Esophagus muscularis mucosa (tissue), 4 donors: Measurements from ENCODE around the gene HK3.

Experiments
- CTCF ChIP-seq, 3 experiments: fragments of 200-600 bp in 2 of 3; fragments of 450-650 bp in 1 of 3; sonication (generic) in 2 of 3; IDR thresholded peaks; one replicate each; pipeline ENCODE4 v1.5.1; 2017 to 2019; ENCODE audit warnings: antibody characterized with exemption in 3 of 3, mild to moderate bottlenecking in 2 of 3, moderate library complexity in 1 of 3
- EP300 ChIP-seq: sonication (generic); formaldehyde crosslinking; IDR thresholded peaks from one replicate; pipeline ENCODE4 v1.6.1; 2017; ENCODE audit warnings: antibody characterized with exemption
- POLR2AphosphoS5 ChIP-seq, 2 donors: sonication (generic); formaldehyde crosslinking; IDR thresholded peaks; one replicate each; pipeline ENCODE4 v1.6.1; 2017; ENCODE audit warnings: antibody characterized with exemption in 2 of 2

GRCh38 chr5:176874198-176874780 lies 24.9 kb downstream of the HK3 start:
- TF ChIP-seq POLR2AphosphoS5 (IDR thresholded peaks at IDR 0.05) (no peak), CTCF (IDR thresholded peaks at IDR 0.05) (no peak), EP300 (no peak)
